Neural cell (in vitro differentiated cells): Measurements from ENCODE around the gene ETNK1. TPM values are rescaled to one million over a fixed set of nuclear protein-coding genes. Genes with fewer than 3 reads are reported as not detected.
A peak's percentile ranks its signal among the peaks of the same experiment; 100 is the strongest.

Source experiments
- H2AFZ ChIP-seq: fragments of 200-600, 300-800 bp; sonication (generic), shearing (Covaris generic); 2 replicates; pipeline ENCODE4 v1.6.0; 2014; ENCODE audit warnings: low read depth, mild to moderate bottlenecking, antibody characterized with exemption, low read length, moderate library complexity
- H3F3A ChIP-seq: fragments of 200-600 bp; shearing (Covaris generic); 2 replicates; pipeline ENCODE4 v1.6.1; 2016; ENCODE audit warnings: mild to moderate bottlenecking, moderate library complexity, mixed read lengths, antibody characterized with exemption, low read length; ENCODE audit not compliant: insufficient read depth, poor library complexity, severe bottlenecking
- H3K27ac ChIP-seq: fragments of 200-600, 300-800 bp; sonication (generic), shearing (Covaris generic); 2 replicates; pipeline ENCODE4 v1.5.1; 2014; ENCODE audit warnings: mild to moderate bottlenecking, low read length, moderate library complexity
- H3K27me3 ChIP-seq: fragments of 300-800, 200-600 bp; sonication (generic), shearing (Covaris generic); 2 replicates; pipeline ENCODE4 v1.6.0; 2014; ENCODE audit warnings: mild to moderate bottlenecking, low read depth, low read length, moderate library complexity; ENCODE audit not compliant: insufficient read depth
- H3K36me3 ChIP-seq: fragments of 300-800, 200-600 bp; sonication (generic), shearing (Covaris generic); 2 replicates; pipeline ENCODE4 v1.5.1; 2014; ENCODE audit warnings: mild to moderate bottlenecking, antibody characterized with exemption, low read length, moderate library complexity; ENCODE audit not compliant: insufficient read depth
- H3K4me2 ChIP-seq: fragments of 300-800, 200-600 bp; sonication (generic), shearing (Covaris generic); 2 replicates; pipeline ENCODE4 v1.6.0; 2014; ENCODE audit warnings: mild to moderate bottlenecking, low read length
- H3K4me3 ChIP-seq: fragments of 300-800, 200-600 bp; sonication (generic), shearing (Covaris generic); 2 replicates; pipeline ENCODE4 v1.5.1; 2014; ENCODE audit warnings: mild to moderate bottlenecking, low read length, moderate library complexity
- H3K79me2 ChIP-seq: fragments of 200-600 bp; shearing (Covaris generic); replicated peaks from 2 replicates; pipeline ENCODE4 v1.6.0; 2014; ENCODE audit warnings: mild to moderate bottlenecking, low read length, moderate library complexity; ENCODE audit not compliant: insufficient read depth
- H3K9ac ChIP-seq: fragments of 300-800, 200-600 bp; sonication (generic), shearing (Covaris generic); 2 replicates; pipeline ENCODE4 v1.6.1; 2016; ENCODE audit warnings: mild to moderate bottlenecking, low read length, mixed read lengths
- H3K9me2 ChIP-seq: fragments of 200-600 bp; shearing (Covaris generic); 2 replicates; pipeline ENCODE4 v1.6.1; 2016; ENCODE audit warnings: mild to moderate bottlenecking, low read length, mixed read lengths; ENCODE audit not compliant: insufficient read depth
- H3K9me3 ChIP-seq: fragments of 200-600, 300-800 bp; sonication (generic), shearing (Covaris generic); 2 replicates; pipeline ENCODE4 v1.6.1; 2016; ENCODE audit warnings: mild to moderate bottlenecking, mixed run types, low read length, moderate library complexity, mixed read lengths
- H4K20me1 ChIP-seq: fragments of 200-600 bp; shearing (Covaris generic); 2 replicates; pipeline ENCODE4 v1.6.1; 2016; ENCODE audit warnings: mild to moderate bottlenecking, mixed run types; ENCODE audit not compliant: insufficient read depth
- EP300 ChIP-seq: fragments of 450-650 bp; conservative IDR thresholded peaks from 2 replicates; pipeline ENCODE4 v1.6.1; 2014; ENCODE audit warnings: antibody characterized with exemption, mild to moderate bottlenecking, moderate library complexity; ENCODE audit not compliant: poor library complexity, severe bottlenecking
- EZH2 ChIP-seq: fragments of 200-600, 300-800 bp; shearing (Covaris generic), sonication (generic); IDR thresholded peaks from 2 replicates; pipeline ENCODE4 v1.6.1; 2014; ENCODE audit warnings: antibody characterized with exemption, low read length, borderline replicate concordance, mild to moderate bottlenecking; ENCODE audit not compliant: insufficient read depth, poor library complexity, severe bottlenecking
- MXI1 ChIP-seq: fragments of 450-650 bp; conservative IDR thresholded peaks from 2 replicates; pipeline ENCODE4 v1.6.1; 2014; ENCODE audit warnings: antibody characterized with exemption, mild to moderate bottlenecking; ENCODE audit not compliant: poor library complexity, severe bottlenecking
- POLR2AphosphoS5 ChIP-seq: IDR thresholded peaks from 2 replicates; pipeline ENCODE4 v1.6.1; 2012
- RAD21 ChIP-seq: fragments of 450-650 bp; conservative IDR thresholded peaks from 2 replicates; pipeline ENCODE4 v1.6.1; 2014; ENCODE audit warnings: antibody characterized with exemption, mild to moderate bottlenecking, moderate library complexity
- SMC3 ChIP-seq: fragments of 450-650 bp; conservative IDR thresholded peaks from 2 replicates; pipeline ENCODE4 v1.6.1; 2014; ENCODE audit warnings: antibody characterized with exemption, mild to moderate bottlenecking, moderate library complexity; ENCODE audit not compliant: poor library complexity
- TAF1 ChIP-seq: IDR thresholded peaks from 2 replicates; pipeline ENCODE4 v1.6.1; 2012; ENCODE audit warnings: low read depth
- polyA minus RNA-seq: library from RNA; depleted of rRNA, polyadenylated mRNA; stranded (reverse); fragments of >200 nt; gene quantifications from 2 replicates; pipeline ENCODE4 v1.2.3, GENCODE V29; 2014
- polyA plus RNA-seq: library from polyadenylated mRNA; depleted of rRNA; stranded (reverse); fragments of >200 nt; gene quantifications from 2 replicates; pipeline ENCODE4 v1.2.3, GENCODE V29; 2014
- TF ChIP-seq, protein P1 (sequence below): IDR thresholded peaks from 2 replicates; pipeline ENCODE4 v1.6.1; 2012; ENCODE audit warnings: borderline replicate concordance
- TF ChIP-seq, protein P2 (sequence below): fragments of 450-650 bp; IDR thresholded peaks from 2 replicates; pipeline ENCODE4 v1.5.1; 2014; ENCODE audit warnings: antibody characterized with exemption, mild to moderate bottlenecking, moderate library complexity; ENCODE audit not compliant: poor library complexity, severe bottlenecking

Gene ETNK1, protein sequence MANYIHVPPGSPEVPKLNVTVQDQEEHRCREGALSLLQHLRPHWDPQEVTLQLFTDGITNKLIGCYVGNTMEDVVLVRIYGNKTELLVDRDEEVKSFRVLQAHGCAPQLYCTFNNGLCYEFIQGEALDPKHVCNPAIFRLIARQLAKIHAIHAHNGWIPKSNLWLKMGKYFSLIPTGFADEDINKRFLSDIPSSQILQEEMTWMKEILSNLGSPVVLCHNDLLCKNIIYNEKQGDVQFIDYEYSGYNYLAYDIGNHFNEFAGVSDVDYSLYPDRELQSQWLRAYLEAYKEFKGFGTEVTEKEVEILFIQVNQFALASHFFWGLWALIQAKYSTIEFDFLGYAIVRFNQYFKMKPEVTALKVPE
- polyA plus RNA-seq, result 69.4 and 78.5 TPM in 2 replicates
- 197 and 212 TPM in 2 replicates for polyA minus RNA-seq

DNA sequence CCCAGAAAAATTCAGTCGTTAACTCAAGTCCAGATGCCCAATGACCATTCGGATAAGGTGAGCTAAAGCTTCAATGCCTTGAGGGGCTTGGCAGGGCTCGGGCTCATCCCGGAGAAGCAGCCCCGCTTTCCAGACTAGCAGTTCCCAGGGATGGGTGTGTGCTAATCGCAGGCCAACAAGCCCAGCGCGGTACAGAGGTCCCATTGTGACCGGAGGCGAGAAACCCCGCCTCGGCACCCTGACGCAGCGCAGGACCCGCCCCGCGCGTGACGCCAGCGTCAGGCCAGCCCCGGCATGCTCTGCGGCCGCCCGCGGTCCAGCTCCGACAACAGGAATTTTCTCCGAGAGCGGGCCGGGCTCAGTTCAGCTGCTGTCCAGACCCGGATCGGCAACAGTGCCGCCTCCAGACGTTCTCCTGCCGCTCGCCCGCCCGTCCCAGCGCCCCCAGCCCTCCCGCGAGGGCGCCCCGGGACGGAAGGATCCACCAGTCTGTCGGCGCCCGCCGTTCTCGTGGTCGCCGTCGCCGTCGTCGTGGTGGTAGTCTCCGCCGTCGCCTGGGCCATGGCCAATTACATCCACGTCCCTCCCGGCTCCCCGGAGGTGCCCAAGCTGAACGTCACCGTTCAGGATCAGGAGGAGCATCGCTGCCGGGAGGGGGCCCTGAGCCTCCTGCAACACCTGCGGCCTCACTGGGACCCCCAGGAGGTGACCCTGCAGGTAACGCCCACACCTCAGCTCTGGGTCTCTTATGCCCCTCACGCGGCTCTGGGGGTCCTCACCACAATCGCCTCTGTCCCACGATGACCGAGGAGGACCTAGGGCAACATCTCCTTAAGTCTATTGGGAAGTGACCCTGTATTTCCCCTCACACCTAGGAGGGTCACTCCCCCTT is at the start of gene ETNK1:
TSS of gene ETNK1 (plus strand) at position 302 of the 892 bp plus-strand sequence. CDS start at position 562, 260 bp downstream.
- Histone ChIP-seq H3K9me2 (no peaks in the 10 kb centered on the region), H3K4me3 (peak within 1 kb of the TSS; percentile 87), H3K36me3 (no peaks in the 10 kb centered on the region), H3K9me3 (no peaks in the 10 kb centered on the region), H2AFZ (peak within 1 kb of the TSS; percentile 99), H3K27me3 (no peaks in the 10 kb centered on the region), H3K27ac (peak within 1 kb of the TSS; percentile 93), H3F3A (no peaks in the 10 kb centered on the region), H3K9ac (peak within 1 kb of the TSS; percentile 98), H3K79me2 (peaks cover 49% of the 10 kb centered on the region), H3K4me2 (peak within 1 kb of the TSS; percentile 96), H4K20me1 (peaks cover 3% of the 10 kb centered on the region)
- TF ChIP-seq EP300 (peak; percentile 44), RAD21 (peak; percentile 8), SMC3 (no peak), POLR2AphosphoS5 (peak; percentile 98), TAF1 (peak; percentile 95), MXI1 (peak; percentile 66), EZH2 (no peak)
- TF ChIP-seq, protein P1, sequence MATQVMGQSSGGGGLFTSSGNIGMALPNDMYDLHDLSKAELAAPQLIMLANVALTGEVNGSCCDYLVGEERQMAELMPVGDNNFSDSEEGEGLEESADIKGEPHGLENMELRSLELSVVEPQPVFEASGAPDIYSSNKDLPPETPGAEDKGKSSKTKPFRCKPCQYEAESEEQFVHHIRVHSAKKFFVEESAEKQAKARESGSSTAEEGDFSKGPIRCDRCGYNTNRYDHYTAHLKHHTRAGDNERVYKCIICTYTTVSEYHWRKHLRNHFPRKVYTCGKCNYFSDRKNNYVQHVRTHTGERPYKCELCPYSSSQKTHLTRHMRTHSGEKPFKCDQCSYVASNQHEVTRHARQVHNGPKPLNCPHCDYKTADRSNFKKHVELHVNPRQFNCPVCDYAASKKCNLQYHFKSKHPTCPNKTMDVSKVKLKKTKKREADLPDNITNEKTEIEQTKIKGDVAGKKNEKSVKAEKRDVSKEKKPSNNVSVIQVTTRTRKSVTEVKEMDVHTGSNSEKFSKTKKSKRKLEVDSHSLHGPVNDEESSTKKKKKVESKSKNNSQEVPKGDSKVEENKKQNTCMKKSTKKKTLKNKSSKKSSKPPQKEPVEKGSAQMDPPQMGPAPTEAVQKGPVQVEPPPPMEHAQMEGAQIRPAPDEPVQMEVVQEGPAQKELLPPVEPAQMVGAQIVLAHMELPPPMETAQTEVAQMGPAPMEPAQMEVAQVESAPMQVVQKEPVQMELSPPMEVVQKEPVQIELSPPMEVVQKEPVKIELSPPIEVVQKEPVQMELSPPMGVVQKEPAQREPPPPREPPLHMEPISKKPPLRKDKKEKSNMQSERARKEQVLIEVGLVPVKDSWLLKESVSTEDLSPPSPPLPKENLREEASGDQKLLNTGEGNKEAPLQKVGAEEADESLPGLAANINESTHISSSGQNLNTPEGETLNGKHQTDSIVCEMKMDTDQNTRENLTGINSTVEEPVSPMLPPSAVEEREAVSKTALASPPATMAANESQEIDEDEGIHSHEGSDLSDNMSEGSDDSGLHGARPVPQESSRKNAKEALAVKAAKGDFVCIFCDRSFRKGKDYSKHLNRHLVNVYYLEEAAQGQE, result peak; percentile 75
- TF ChIP-seq, protein P2, sequence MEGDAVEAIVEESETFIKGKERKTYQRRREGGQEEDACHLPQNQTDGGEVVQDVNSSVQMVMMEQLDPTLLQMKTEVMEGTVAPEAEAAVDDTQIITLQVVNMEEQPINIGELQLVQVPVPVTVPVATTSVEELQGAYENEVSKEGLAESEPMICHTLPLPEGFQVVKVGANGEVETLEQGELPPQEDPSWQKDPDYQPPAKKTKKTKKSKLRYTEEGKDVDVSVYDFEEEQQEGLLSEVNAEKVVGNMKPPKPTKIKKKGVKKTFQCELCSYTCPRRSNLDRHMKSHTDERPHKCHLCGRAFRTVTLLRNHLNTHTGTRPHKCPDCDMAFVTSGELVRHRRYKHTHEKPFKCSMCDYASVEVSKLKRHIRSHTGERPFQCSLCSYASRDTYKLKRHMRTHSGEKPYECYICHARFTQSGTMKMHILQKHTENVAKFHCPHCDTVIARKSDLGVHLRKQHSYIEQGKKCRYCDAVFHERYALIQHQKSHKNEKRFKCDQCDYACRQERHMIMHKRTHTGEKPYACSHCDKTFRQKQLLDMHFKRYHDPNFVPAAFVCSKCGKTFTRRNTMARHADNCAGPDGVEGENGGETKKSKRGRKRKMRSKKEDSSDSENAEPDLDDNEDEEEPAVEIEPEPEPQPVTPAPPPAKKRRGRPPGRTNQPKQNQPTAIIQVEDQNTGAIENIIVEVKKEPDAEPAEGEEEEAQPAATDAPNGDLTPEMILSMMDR, result peak; percentile 10

DNA sequence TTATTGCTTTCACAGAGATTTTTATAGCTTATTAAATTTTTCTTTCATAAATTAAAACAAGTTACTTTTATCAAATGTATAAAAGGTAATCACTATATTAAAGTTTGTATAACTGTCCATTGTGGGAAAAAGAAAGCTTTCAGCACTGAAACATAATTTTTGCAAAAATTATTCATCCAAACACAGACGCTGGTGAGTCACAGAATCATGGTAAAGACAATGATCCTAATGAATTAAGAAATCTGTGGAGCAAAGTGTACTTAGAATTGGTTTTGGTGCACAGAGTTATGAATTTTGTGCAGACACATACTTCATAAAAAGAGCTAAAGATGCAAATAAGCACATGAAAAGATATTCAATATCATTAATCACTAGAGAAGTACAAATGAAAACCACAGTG is 48.9 kb upstream of the ETNK1 start:
- H3K4me3 ChIP-seq, result no peak overlapping the region
- H3K9me3 ChIP-seq, result no peaks in the 10 kb centered on the region
- no peak overlapping the region for H3K4me2 ChIP-seq
- no peaks in the 10 kb centered on the region for H3F3A ChIP-seq
- no peak overlapping the region for H3K27ac ChIP-seq
- H3K9me2 ChIP-seq, result no peaks in the 10 kb centered on the region
- H2AFZ ChIP-seq, result no peak overlapping the region
- no peaks in the 10 kb centered on the region for H3K36me3 ChIP-seq
- no peak overlapping the region for H3K9ac ChIP-seq
- no peaks in the 10 kb centered on the region for H3K79me2 ChIP-seq
- no peaks in the 10 kb centered on the region for H3K27me3 ChIP-seq
- TF ChIP-seq, protein P1, result no peak
- no peak for TF ChIP-seq RAD21
- TF ChIP-seq POLR2AphosphoS5, result no peak
- TF ChIP-seq TAF1, result no peak
- TF ChIP-seq SMC3, result no peak
- TF ChIP-seq, protein P2, result no peak
- TF ChIP-seq EZH2, result no peak
- H4K20me1 ChIP-seq, result no peaks in the 10 kb centered on the region
